ENCODE measurements around the gene ZMYND11.

DNA sequence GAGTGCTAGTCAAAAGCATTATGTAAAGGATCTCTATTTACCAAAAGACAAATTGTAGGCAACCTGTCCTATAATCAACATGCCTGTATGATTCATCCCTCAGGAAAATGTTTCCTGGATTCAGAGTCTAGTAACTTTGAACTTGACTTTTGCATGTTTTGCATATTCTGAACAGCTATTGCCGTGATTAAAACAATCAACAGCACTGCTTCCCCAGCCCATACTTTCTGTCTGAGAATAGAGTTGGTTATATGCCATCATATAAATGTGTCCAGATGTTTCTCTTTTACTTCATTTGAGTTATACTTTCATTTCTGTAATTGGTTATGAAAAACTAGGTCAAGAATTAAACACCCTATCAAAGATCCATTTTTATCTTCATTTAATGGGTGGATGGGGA is 83.5 kb downstream of the ZMYND11 start:
- TF ChIP-seq, protein P1, sequence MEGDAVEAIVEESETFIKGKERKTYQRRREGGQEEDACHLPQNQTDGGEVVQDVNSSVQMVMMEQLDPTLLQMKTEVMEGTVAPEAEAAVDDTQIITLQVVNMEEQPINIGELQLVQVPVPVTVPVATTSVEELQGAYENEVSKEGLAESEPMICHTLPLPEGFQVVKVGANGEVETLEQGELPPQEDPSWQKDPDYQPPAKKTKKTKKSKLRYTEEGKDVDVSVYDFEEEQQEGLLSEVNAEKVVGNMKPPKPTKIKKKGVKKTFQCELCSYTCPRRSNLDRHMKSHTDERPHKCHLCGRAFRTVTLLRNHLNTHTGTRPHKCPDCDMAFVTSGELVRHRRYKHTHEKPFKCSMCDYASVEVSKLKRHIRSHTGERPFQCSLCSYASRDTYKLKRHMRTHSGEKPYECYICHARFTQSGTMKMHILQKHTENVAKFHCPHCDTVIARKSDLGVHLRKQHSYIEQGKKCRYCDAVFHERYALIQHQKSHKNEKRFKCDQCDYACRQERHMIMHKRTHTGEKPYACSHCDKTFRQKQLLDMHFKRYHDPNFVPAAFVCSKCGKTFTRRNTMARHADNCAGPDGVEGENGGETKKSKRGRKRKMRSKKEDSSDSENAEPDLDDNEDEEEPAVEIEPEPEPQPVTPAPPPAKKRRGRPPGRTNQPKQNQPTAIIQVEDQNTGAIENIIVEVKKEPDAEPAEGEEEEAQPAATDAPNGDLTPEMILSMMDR (conservative IDR thresholded peaks at IDR 0.05 in 1 of 2, IDR thresholded peaks at IDR 0.05 in 1 of 2; ENCODE audit: low read depth in 1 of 2, low read length in 2 of 2): no peak
- TF ChIP-seq EZH2 (IDR thresholded peaks at IDR 0.05; ENCODE audit: low read length, missing control alignments): no peak
